ENCODE results near the gene FNTB. TPM values are rescaled to one million over a fixed set of nuclear protein-coding genes. Genes with fewer than 3 reads are reported as not detected.

FNTB gene
- total RNA-seq, 1 experiment from 2014 or later, result 28.1 TPM

DNA sequence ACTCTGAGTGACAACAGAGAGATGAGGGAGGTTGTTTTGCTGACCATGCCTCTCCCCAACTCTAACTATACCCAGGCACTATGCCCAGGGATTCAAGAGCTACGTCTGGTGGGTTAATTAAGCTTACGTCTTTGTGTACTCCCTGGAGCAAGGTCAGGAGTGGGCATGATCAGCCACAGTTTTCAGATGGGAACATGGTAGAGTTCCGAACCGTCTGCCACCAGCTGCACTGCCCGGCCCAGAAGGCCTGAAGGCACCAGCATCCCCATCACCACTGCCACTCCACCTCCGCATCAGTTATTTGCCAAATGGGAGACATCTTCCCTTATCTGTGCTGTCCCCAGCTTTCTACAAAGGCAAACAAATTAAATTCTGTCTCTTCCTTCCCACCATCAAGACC lies 33.0 kb upstream of the FNTB start:
- Histone ChIP-seq H3K27me3 (ENCODE audit: low read length) (no peaks in the 10 kb centered on the region), H3K4me3 (ENCODE audit: low read length) (no peak overlapping the region), H3K79me2 (ENCODE audit: low read length) (no peaks in the 10 kb centered on the region), H3F3A (ENCODE audit: low read length, unreplicated experiment) (no peaks in the 10 kb centered on the region), H3K4me1 (ENCODE audit: insufficient read depth, low read length) (no peaks in the 10 kb centered on the region), H2AFZ (ENCODE audit: low read length) (no peak overlapping the region), H3K4me2 (ENCODE audit: low read length) (no peak overlapping the region), H3K36me3 (ENCODE audit: low read depth, low read length) (no peaks in the 10 kb centered on the region), H4K20me1 (ENCODE audit: low read length) (no peaks in the 10 kb centered on the region), H3K9me3 (ENCODE audit: low read length) (no peaks in the 10 kb centered on the region), H3K9ac (ENCODE audit: low read length) (no peak overlapping the region), H3K27ac (ENCODE audit: low read length) (no peak overlapping the region), H3K9me2 (replicated peaks; ENCODE audit: low read length) (no peaks in the 10 kb centered on the region)
- ChIA-PET CTCF (interaction anchor here (0.6 kb wide), 1 partner anchor 1589 kb away, joined by 5 read pairs; no protein-coding TSS in a partner anchor), POLR2A (ENCODE audit: unreplicated experiment) (no interaction called here)
- no TSS peak for BruUV-seq (replicated peaks)
- no peak for ATAC-seq
- intact Hi-C loops (cut with micrococcal nuclease), result no loop called here
- TF ChIP-seq EZH2 (IDR thresholded peaks at IDR 0.05; ENCODE audit: low read length, unreplicated experiment), result no peak
- TF ChIP-seq EZH2phosphoT487 (IDR thresholded peaks at IDR 0.05; ENCODE audit: borderline replicate concordance, low read length), result no peak
- TF ChIP-seq CTCF (conservative IDR thresholded peaks at IDR 0.05; ENCODE audit: low read depth, low read length), result no peak
- no peak for DNase-seq

GRCh38 chr14:64954491-64955240 lies 32.0 kb upstream of the FNTB start:
- DNase-seq (no peak), ATAC-seq (no peak)
- intact Hi-C loops (cut with micrococcal nuclease), result no loop called here
- Histone ChIP-seq H3K27ac (ENCODE audit: low read length) (no peak overlapping the region), H3K27me3 (ENCODE audit: low read length) (no peaks in the 10 kb centered on the region), H2AFZ (ENCODE audit: low read length) (no peak overlapping the region), H3K4me3 (ENCODE audit: low read length) (no peak overlapping the region), H4K20me1 (ENCODE audit: low read length) (no peaks in the 10 kb centered on the region), H3K9ac (ENCODE audit: low read length) (no peak overlapping the region), H3K4me2 (ENCODE audit: low read length) (no peak overlapping the region), H3F3A (ENCODE audit: low read length, unreplicated experiment) (no peaks in the 10 kb centered on the region), H3K9me2 (replicated peaks; ENCODE audit: low read length) (no peaks in the 10 kb centered on the region), H3K4me1 (ENCODE audit: insufficient read depth, low read length) (no peaks in the 10 kb centered on the region), H3K36me3 (ENCODE audit: low read depth, low read length) (no peaks in the 10 kb centered on the region), H3K79me2 (ENCODE audit: low read length) (no peaks in the 10 kb centered on the region), H3K9me3 (ENCODE audit: low read length) (no peaks in the 10 kb centered on the region)
- CTCF ChIA-PET, result no interaction called here
- POLR2A ChIA-PET (ENCODE audit: unreplicated experiment), result no interaction called here
- no peak for TF ChIP-seq EZH2 (IDR thresholded peaks at IDR 0.05; ENCODE audit: low read length, unreplicated experiment)
- TF ChIP-seq EZH2phosphoT487 (IDR thresholded peaks at IDR 0.05; ENCODE audit: borderline replicate concordance, low read length), result no peak
- no peak for TF ChIP-seq CTCF (conservative IDR thresholded peaks at IDR 0.05; ENCODE audit: low read depth, low read length)
- BruUV-seq (replicated peaks), result no TSS peak

GRCh38 chr14:64955297-64955696 lies 31.4 kb upstream of the FNTB start:
- Histone ChIP-seq H3K9ac (ENCODE audit: low read length) (no peak overlapping the region), H3K79me2 (ENCODE audit: low read length) (no peaks in the 10 kb centered on the region), H3K4me3 (ENCODE audit: low read length) (no peak overlapping the region), H3K4me1 (ENCODE audit: insufficient read depth, low read length) (no peaks in the 10 kb centered on the region), H3K9me3 (ENCODE audit: low read length) (no peaks in the 10 kb centered on the region), H3K4me2 (ENCODE audit: low read length) (no peak overlapping the region), H4K20me1 (ENCODE audit: low read length) (no peaks in the 10 kb centered on the region), H3K36me3 (ENCODE audit: low read depth, low read length) (no peaks in the 10 kb centered on the region), H3K27me3 (ENCODE audit: low read length) (no peaks in the 10 kb centered on the region), H3K9me2 (replicated peaks; ENCODE audit: low read length) (no peaks in the 10 kb centered on the region), H3K27ac (ENCODE audit: low read length) (no peak overlapping the region), H3F3A (ENCODE audit: low read length, unreplicated experiment) (no peaks in the 10 kb centered on the region), H2AFZ (ENCODE audit: low read length) (no peak overlapping the region)
- ATAC-seq, result no peak
- BruUV-seq (replicated peaks), result no TSS peak
- intact Hi-C loops (cut with micrococcal nuclease), result no loop called here
- TF ChIP-seq CTCF (conservative IDR thresholded peaks at IDR 0.05; ENCODE audit: low read depth, low read length) (no peak), EZH2 (IDR thresholded peaks at IDR 0.05; ENCODE audit: low read length, unreplicated experiment) (no peak), EZH2phosphoT487 (IDR thresholded peaks at IDR 0.05; ENCODE audit: borderline replicate concordance, low read length) (no peak)
- ChIA-PET CTCF (no interaction called here), POLR2A (ENCODE audit: unreplicated experiment) (no interaction called here)
- no peak for DNase-seq

Measured in PC-3 (cell line).